ENCODE data around the gene FECH. TPM values are rescaled to one million over a fixed set of nuclear protein-coding genes. Genes with fewer than 3 reads are reported as not detected.
"Not testable (repeated sequence)": the region's sequence is repeated elsewhere in the genome, so short reads cannot be mapped to it uniquely, and the experiment has no call there.

FECH gene
- total RNA-seq, result 43.4 TPM

GRCh38 chr18:57586251-57587049 is at the start of gene FECH:
TSS of gene FECH (minus strand) at chr18:57586702. CDS start at chr18:57586620, 82 bp downstream.
- DNase-seq, result peak; percentile 85

- peak; percentile 38 for DNase-seq
These were observed 48.7 kb upstream of the FECH start for GRCh38 chr18:57635003-57635822.

GRCh38 chr18:57631697-57632096 is 45.2 kb upstream of the FECH start:
- no peak for DNase-seq

- DNase-seq, result no peak
These were observed 44.5 kb upstream of the FECH start for GRCh38 chr18:57630754-57631595.

GRCh38 chr18:57630002-57630753 is 43.7 kb upstream of the FECH start:
- peak; percentile 98 for DNase-seq

- no peak for DNase-seq
These were observed 42.9 kb upstream of the FECH start for GRCh38 chr18:57629422-57629821.

- DNase-seq, result no peak
These were observed 41.0 kb upstream of the FECH start for GRCh38 chr18:57627488-57627887.

GRCh38 chr18:57624988-57625387 is 38.5 kb upstream of the FECH start:
- DNase-seq, result no peak

- peak; percentile 35 for DNase-seq
These were observed 34.7 kb upstream of the FECH start for GRCh38 chr18:57621246-57621604.

- no peak for DNase-seq
These were observed 33.4 kb upstream of the FECH start for GRCh38 chr18:57619876-57620275.

- DNase-seq, result no peak
These were observed 32.4 kb upstream of the FECH start for GRCh38 chr18:57618910-57619309.

- DNase-seq, result no peak
These were observed 17.4 kb upstream of the FECH start for GRCh38 chr18:57603871-57604270.

GRCh38 chr18:57595347-57595746 is 8.8 kb upstream of the FECH start:
- no peak for DNase-seq

GRCh38 chr18:57592716-57593115 is 6.2 kb upstream of the FECH start:
- not testable (repeated sequence) for DNase-seq

- no peak for DNase-seq
These were observed 2.7 kb upstream of the FECH start for GRCh38 chr18:57589161-57589560.

- DNase-seq, result no peak
These were observed 678 bp upstream of the FECH start for GRCh38 chr18:57587098-57587661.

- no peak for DNase-seq
These were observed 649 bp downstream of the FECH start for GRCh38 chr18:57585855-57586250.

- no peak for DNase-seq
These were observed 1.1 kb downstream of the FECH start for GRCh38 chr18:57585421-57585820.

GRCh38 chr18:57584444-57584843 is 2.1 kb downstream of the FECH start:
- no peak for DNase-seq

GRCh38 chr18:57583297-57583835 is 3.1 kb downstream of the FECH start:
- no peak for DNase-seq

- no peak for DNase-seq
These were observed 5.1 kb downstream of the FECH start for GRCh38 chr18:57581301-57581934.
